GM19467 (cell line): ENCODE measurements around the gene INSL3.
"Not testable (repeated sequence)": the region's sequence is repeated elsewhere in the genome, so short reads cannot be mapped to it uniquely, and the experiment has no call there.

Experiments used
- ATAC-seq: cut with Tn5 transposase; IDR thresholded peaks from one replicate; pipeline ENCODE4 v1.9.1; 2021; ENCODE audit warnings: mild to moderate bottlenecking, moderate library complexity; ENCODE audit not compliant: unreplicated experiment

Gene INSL3

GRCh38 chr19:17790059-17790780, 31.1 kb downstream of the INSL3 start:
- no peak for ATAC-seq

DNA sequence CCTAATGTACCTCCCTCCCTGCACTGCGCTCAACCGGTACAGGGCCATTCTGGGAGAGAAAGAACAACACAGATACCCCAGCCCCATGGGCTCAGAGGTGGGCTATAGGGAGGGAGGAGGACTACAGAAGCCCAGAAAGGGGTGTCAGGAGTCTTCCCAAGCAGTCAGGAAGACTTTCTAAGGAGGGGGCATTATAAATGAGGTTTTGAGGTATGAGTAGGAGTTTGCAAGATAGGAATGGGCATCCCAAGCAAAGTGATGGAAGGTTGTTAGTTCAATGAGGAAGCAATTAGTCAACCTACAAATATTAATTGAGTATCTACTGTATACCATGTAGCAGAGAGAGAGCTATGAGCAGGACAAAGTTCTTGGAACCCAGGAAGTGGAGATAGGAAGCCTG, 32.7 kb downstream of the INSL3 start:
- no peak for ATAC-seq

- ATAC-seq: no peak
Measured at GRCh38 chr19:17787274-17787913, 33.9 kb downstream of the INSL3 start.

DNA sequence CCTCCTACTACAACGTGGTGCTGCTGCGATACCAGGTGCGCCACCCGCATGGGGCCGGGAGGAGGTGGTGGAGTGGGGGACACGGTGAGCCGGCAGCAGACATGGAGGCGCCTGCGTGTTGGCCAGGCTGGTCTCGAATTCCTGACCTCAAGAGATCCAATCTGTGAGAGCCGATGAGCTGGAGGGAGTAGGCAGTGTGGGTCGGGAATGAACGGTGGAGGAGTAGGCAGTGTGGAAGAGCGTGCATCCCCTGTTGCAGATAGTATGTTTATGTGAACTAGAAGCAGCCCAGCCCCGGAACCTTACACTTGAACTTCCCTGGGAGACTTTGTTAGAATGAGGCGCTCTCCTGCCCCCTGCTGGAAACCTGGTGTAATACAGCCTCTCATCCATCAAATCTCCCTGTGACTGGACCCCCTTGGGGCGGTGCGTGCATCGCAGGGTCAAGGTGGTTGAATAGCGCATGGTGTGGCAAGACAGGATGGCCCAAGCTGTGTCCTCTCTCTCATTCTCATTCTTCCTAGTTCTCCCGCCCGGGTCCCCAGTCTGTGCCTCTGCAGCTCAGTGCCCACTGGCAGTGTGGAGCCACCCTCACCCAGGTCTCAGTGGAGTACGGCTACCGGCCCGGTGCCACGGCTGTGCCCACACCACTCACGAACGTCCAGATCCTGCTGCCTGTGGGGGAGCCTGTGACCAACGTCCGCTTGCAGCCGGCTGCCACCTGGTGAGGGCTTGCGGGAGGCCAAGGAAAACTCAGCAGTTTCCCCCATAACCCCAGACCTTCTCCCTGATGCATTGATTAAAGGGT, 36.9 kb downstream of the INSL3 start:
- no peak for ATAC-seq

- not testable (repeated sequence) for ATAC-seq
Measured at GRCh38 chr19:17783721-17784120, 37.6 kb downstream of the INSL3 start.

DNA sequence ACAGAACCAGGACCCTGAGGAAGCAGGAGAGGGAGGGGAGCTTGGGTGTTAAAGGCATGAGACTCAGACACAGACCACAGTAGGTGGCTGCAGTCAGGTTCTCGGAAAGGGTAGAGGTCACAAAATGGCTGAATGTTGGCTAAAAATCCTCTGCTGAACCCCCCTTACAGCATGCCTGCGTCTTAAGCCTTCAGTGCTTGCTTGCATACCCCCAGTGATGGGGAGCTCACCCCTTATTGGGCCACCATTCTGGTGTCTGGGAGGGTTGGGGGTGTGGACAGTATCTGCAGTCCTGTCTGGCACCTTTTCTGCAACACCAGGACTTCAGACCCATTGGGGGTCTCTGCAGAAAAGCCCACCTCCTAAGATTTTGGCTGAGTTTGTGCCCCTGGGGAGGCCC, 40.5 kb downstream of the INSL3 start:
- no peak for ATAC-seq

DNA sequence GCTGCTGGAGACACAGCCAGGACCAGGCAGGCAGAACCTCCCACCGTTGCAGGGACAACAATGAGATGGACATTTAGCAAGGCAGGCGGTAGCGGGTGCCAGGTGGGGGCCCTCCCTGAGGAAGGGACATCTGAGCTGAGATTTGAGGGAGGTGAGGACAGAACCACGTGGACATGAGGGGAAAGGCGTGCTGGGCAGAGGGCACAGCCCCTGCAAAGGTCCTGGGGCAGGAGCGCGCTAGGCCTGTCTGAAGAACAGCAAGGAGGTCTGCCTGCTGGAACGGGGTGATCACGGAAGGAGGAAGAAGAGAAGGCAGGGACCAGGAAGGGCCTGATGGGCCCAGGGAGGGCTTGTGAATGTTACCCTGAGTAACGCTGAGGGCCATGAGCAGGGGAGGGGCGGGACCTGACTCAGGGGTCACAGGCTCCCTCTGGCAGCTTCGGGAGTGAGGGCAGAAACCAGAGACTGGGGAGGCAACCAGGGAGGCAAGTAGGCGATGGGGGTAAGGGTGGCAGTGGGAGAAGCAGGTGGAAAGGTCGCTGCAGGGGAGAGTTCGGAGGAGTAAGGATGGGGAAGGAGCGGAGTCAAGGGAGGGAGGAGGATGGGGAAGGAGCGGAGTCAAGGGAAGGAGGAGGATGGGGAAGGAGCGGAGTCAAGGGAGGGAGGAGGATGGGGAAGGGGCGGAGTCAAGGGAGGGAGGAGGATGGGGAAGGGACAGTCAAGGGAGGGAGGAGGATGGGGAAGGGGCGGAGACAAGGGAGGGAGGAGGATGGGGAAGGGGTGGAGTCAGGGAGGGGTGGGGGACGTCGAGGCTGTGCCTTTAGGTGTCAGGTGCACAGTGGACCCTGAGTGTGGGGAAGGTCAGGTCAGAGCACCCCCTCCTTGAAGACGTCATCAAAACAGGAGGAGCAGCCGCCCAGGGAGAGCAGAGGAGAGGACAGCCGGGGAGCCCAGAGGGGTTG, 42.1 kb downstream of the INSL3 start:
- no peak for ATAC-seq

DNA sequence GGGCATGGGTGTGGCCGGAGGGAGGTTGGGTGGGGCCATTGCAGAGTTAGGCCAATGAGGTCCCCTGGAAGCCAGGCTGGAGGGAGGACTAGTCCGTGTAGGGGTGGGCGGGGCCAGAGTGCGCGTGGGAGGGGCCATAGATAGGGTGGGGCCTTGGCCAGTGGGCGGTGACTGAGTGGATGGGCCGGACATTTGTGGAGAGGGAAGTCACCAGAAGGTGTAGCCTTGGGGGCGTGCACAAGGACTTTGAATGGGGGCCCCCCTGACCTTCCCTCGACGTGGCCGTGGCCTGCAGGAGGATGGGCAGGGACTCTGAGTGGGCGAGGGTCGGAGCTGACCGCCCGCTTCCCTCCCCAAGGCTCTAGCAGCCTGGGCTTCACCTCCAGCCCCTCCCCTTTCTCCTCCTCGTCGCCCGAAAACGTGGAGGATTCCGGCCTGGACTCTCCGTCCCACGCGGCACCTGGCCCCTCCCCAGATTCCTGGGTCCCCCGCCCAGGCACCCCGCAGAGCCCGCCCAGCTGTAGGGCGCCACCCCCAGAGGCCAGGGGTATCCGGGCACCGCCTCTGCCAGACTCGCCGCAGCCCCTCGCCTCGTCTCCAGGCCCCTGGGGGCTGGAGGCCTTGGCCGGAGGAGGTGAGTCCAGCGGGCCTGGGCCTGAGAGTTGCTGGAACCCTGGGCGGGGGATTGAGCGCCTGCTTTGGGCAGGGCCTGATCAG, 42.9 kb downstream of the INSL3 start:
- ATAC-seq: no peak

DNA sequence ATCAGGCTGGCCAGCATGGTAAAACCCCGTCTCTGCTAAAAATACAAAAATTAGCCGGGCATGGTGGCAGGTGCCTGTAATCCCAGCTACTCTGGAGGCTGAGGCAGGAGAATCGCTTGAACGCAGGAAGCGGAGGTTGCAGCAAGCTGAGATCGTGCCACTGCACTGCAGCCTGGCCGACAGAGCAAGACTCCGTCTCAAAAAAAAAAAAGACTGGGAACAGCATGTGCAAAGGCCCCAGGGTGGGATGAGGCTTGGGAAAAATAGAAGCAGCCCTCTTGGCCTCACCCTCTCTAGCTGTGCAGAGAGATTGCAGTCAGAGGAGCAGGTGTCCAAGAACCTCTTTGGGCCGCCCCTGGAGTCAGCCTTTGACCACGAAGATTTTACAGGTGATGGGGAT, 43.5 kb downstream of the INSL3 start:
- not testable (repeated sequence) for ATAC-seq

DNA sequence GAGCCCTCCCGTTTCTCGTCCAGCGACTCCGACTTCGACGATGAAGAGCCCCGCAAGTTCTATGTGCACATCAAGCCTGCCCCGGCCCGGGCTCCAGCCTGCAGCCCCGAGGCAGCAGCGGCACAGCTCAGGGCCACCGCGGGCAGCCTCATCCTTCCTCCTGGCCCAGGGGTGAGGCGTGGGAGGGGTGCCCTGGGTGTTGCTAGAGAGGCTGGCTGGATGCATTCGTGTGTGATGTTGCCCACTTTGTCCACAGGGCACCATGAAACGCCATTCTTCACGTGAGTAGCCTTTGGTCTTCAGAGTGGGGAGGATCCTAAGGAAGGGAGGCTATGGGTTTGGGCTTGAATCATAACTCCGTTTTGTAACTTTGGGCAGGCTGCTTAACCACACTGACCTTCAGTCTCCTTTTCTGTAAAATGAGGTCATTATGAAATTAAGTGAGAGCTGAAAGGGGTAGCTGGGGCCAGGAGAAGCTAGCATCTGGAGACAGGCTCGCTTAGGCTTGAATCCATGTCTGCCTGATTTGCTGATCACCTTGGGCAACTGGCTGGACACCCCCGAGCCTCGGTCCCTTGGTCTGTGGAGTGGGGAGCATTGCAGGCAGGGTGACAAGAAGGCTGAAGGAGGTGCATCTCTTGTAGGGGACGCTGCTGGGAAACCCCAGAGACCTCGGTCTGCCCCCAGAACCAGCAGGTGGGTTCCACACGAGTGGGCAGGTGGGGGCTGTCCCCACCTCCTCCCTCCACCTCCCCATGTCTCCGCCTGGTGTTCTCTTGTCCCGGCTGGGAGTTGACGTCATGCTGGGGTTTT, 45.1 kb downstream of the INSL3 start:
- peak; percentile 61 for ATAC-seq

- ATAC-seq: no peak
Measured at GRCh38 chr19:17775245-17775927, 45.9 kb downstream of the INSL3 start.

GRCh38 chr19:17772172-17772571, 49.1 kb downstream of the INSL3 start:
- ATAC-seq: no peak

DNA sequence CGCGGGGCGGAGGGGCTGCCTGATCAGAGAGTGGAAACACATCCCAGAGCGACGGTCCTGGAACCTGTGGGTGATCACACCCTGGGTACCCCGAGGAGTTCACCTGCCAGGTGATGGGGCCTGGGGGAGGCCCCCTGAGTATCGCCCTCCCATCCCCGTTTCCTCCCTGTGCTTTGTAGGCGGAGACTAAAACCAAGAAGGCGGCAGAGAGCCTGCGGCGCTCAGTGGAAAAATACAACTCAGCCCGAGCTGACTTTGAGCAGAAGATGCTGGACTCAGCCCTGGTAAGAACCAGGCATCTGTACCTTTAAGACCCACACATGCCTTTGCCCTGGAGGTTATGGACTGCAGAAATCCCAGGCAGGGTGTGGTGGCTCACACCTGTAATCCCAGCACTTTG, 50.7 kb downstream of the INSL3 start:
- ATAC-seq: no peak

GRCh38 chr19:17767559-17767958, 53.8 kb downstream of the INSL3 start:
- no peak for ATAC-seq

DNA sequence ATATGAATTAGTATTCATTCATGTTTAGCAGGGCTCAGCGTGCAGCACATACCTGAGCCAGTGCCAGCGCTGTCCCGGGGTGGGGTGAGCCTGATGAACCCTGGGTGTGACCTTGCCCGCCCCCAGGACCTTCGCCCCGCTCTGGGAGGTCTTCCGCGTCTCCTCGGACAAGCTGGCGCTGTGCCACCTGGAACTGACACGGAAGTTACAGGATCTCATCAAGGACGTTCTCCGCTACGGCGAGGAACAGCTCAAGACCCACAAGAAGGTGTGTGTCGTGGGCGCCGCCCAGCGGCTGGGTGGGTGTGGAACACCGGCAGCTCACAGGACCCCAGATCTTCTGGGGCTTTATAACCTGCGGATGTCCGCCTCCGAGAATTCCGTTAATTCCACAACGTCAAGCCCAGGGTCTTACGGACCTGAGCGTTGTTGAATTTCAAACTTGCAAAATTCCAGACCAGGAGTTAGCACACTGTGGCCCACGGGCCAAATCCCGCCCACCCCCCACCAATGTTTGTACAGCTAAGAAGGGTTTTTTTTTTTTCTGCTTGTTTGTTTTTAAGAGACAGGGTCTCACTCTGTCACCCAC, 54.7 kb downstream of the INSL3 start:
- no peak for ATAC-seq
